ENCODE results near the gene ATP13A3.

The ATP13A3 gene

DNA sequence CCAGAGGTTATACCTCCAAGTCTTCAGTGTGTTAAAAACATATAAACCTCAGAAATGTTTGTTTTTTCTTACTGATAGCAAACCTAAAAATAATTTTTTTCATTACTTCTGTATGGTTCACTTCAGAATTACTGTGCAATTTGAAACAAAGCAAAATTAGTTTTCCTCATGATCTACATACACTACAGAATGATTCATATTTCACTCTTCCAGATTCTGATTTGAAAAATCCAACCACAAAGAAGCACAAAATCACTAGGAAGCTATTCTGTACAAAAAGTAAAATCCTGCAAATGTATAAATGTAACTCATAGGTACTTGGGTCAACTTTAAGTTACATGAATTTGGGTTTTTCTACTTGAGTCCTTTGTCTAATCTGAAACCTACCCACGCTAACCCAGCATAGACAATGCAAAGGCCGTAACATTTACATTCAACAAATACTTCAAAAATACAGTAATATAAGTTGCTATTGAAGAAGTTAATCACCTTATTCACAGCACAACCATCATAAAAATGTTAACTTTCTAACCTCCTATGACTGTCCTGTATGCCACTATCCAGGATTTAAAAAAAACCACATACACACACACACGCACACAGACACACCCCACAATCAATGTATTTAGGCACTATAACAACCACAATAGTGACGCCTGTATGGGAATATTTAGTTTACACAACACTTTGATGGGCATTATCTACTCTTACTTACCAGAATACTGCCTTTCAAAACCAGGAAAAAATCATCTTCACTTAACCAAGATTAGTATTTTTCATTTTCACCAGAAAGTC, 11.5 kb downstream of the ATP13A3 start:
- no peak for DNase-seq (ENCODE audit: low read depth)

DNA sequence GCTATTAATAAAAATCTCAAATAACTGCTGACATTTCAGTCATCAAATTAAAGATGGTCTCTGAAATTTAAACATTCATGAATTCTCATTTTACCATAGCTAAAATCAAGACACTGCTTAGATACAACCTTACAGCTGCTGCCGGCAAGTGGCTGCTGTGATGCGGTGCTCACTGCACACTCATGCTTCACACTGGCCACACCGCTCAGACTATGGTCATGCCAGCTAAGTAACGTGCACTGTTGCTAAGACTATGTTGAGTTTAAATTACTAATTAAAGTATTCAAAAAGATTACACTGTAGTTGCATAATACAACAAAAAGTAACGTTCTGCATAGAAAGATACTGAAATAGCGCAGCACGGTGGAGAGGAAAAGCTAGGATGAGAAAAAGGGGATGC, 12.1 kb downstream of the ATP13A3 start:
- DNase-seq (ENCODE audit: low read depth): no peak

DNA sequence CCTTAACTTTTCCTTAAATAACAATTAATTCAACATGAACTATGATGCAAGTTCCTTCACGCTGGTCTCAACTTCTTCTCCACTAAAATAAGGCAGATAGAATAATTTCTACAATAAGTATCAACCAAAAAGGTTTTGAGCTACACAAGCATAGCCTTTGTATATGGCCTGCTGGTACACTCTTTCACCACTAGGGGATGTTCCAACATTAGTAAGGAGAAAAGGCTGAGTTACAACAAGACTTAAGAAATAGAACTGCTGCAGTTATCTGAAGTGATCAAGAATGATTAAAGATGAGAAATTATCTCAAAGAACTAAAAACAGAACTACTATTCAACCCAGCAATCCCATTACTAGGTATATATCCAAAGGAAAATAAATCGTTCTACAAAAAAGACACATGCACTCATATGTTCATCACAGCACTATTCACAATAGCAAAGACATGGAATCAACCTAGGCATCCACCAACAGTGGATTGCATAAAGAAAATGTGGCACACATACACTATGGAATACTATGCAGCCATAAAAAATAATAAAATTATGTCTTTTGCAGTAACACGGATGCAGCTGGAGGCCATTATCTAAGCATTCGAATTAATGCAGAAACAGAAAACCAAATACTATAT, 14.4 kb downstream of the ATP13A3 start:
- no peak for DNase-seq (ENCODE audit: low read depth)

DNA sequence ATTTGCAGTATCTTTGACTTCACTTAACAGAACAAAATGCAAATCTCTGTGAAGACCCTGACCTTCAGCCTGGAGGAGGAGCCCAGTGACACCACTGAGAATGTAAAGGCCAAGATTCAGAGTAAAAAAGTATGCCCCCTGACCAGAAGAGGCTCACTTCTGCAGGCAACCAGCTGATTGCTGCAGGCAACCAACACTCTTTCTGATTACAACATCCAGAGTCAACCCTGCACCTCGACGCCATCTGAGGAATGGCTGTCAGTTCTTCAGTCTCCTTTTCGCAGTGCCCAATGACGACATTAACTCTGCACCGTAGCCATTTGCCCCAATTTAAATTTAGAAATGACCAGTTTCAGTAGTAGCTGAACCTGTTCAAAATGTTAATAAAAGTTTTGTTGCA, 14.9 kb downstream of the ATP13A3 start:
- no peak for DNase-seq (ENCODE audit: low read depth)

DNA sequence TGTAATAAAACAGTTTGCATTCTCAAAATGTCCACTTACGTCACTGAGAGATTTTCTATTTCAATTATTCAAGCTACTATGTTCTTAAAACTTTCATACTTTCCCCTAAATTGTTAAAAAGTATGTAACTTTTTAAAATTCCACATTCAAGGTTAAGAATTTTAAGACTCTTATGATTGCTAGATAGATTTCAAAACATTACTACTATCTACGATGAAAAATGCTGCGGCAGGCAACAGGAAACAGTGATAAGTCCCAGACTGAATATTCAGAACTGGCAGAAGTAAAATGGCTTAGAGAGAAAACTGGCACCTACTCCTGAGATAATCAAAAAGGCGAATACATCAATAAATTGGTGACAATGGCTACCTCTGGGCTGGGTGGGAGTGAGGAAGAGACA, 16.2 kb downstream of the ATP13A3 start:
- DNase-seq (ENCODE audit: low read depth): no peak

DNA sequence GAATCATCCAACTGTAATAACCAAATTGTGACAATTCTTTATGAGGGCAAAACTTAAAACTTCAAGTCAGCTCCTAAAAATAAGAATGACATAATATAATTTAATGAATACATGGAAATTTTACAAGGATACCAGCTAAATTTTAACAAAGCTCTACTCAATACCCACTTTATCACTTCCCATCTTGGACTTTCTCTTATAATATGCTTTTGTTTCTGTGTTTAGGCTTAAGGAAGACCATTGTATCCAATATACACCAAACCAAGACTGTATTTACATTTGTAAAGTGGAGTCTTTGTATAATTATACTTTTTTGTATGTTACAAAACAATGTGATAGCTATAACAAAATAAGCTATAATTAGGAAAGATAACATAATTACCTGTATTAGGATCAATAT, 16.8 kb downstream of the ATP13A3 start:
- no peak for DNase-seq (ENCODE audit: low read depth)

DNA sequence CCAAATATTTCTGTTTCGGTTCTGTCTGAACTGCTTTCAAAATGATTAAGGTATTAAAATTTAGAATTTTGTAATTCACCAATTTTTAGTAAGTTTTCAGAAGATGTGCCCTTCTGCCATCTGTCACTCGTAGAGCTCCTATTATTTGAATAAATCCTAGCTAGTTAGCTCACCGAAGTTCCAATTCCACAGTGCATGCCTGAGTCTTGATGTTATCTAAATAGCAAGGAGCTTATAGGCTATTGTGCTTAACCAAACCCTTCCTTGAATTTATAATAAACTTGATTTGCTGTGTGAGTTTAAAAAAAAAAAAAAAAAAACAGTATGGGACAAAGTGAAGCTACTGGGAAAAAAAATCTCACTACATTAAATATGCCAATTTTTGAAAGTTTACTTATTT, 18.7 kb downstream of the ATP13A3 start:
- DNase-seq (ENCODE audit: low read depth): no peak

DNA sequence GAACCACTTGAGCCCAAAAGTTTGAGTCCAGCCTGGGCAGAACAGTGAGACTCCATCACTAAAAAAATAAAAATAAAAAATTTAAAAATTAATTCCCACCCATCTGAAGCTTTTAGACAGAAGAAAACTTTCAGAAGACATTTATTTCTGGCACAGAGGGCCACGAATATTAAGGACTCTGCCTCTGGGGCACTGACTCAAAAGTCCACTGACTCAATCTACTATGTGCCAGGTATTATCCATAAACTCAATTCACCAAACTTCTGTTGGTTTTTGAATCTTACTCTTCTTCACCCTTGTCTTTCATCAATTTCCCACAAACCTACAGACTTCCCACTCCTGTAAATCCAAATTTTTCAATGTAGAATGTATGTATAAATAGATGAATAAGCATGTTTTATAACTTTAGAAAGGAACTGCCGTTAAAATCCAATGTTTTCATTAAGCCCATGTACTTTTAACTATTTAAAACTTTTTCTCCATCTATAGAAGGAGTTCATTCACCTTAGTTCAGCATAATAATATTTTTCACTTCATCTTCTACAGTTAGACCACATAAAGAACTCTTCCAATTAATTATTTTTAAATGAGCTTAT, 19.9 kb downstream of the ATP13A3 start:
- no peak for DNase-seq (ENCODE audit: low read depth)

DNA sequence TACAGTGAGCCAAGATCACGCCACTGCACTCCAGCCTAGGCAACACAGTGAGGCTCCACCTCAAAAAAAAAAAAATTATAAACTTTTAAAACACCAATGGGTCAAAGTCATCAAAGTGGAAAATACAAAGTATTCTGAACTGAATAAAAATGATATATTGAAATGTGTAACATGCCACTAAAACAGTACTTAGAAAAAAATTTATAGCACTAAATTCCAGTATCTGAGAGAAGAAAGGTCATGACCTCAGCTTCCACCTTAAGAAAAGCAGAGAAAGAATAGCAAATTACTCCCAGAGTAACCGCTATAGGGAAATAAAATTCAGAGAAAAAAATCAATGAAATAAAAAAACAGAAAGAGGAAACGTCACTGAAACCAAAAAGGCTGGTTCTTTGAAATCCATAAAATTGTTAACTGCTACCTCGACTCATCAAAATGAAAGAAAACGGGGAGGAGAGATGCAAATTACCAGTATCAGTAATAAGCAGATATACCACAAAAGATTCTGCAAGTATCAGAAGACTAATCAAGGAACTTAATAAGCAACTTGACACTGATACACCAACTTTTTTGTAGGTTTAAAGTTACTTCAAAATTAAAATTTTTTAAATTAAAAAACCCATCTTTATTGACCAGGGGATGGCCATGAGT, 20.8 kb downstream of the ATP13A3 start:
- no peak for DNase-seq (ENCODE audit: low read depth)

DNA sequence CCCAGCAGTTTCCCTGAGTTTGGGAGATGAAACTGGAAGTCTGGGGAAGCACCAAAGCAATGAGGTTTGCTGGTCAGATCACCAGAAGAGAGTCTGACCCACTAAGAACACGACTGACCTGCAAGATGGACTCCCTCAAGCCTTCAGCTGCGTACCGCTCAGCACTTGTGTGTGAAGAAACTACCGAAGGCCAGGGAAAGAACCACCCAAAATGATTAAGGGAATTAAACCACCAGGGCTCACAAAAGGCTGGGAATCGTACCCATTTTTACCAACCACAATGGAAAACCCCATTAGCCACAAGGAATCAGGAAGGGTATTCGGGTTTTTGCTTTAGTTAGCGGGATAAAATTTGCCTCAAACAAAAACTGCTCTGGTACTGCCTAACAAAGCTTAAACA, 21.6 kb downstream of the ATP13A3 start:
- DNase-seq (ENCODE audit: low read depth): no peak

DNA sequence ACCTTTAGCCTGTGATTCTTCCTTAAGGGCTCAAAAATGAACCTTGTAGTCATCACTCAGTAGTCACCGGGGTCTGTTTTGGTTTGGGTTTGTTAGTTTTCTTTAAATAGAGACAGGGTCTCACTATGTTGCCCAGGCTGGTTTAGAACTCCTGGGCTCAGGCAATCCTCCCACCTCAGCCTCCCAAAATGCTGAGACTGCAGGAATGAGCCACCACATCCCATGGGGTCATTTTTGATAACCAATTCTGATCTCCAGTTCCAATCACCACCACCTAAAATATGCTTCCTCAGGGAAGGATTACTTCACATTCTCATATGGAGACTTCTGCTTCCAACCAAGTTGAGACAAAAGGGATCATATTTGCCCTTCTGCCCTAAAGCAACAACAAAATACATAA, 22.1 kb downstream of the ATP13A3 start:
- DNase-seq (ENCODE audit: low read depth): no peak

DNA sequence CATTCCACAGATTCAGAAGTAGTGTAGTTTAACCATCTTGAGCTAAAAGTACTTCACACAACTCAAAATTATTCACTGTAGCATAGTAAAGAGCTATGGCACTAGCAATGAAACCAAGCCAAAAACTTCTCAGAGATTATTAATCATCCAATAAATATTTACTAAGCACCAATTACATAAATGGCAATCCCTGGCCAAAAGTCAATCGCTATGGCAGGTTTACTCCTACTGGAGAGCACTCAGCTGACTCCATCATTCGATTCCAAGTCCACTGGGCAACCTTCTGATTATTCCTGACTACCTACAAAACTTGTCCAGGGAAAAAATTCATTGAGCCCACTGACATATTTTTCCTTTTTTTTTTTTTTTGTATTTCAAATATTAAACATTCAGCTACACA, 23.9 kb downstream of the ATP13A3 start:
- DNase-seq (ENCODE audit: low read depth): no peak

DNA sequence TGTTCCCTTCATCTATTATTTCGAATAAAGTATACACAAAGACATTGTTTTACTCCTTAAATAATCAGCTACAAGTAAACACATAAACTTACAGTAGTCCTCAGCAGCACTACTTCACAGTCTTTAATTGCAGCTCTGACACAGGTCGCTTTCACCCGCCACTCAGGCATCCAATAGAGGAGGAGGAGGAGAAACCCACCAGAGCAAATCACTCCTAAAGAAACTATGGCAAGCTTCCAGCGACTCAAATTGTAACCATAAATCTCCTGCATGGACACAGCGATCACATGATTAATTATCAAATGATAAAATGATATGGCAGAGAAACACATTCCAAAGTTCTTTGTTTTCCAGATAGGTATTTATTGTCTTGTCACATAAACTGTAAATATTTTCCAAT, 26.2 kb downstream of the ATP13A3 start:
- DNase-seq (ENCODE audit: low read depth): no peak

DNA sequence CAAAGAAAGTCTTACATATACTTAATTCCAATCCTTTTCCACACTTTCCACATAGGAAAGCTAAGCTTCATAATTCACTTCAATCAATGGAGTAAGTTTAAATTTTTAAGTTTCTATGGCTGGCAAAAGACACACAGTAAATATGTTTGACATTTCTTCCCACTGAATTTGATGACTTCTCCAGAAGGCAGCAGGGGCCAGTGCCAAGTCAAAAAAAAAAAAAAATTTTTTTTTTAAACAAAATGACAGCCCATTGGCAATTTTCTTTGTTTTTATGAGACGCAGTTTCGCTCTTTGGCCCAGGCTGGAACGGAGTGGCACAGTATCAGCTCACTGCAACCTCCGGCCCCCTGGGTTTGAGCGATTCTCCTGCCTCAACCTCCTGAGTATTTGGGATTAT, 28.7 kb downstream of the ATP13A3 start:
- DNase-seq (ENCODE audit: low read depth): no peak

DNA sequence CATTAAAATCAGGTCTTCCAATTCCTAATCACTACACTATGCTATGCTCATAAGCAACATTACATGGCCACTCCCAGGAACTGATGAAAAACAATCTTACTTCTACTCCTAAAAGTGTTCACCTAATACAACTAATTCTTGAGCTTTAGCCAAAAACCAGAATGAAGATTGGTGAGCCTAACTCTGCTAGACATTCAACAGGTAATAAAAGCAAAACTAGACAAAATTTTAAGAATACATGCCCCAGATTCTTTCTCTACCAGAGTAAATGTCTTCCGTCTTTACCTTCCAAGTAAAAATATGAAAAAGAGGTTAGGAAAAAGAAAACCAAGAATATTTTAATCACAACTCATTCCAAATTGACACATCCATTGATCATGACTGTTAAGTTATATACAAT, 31.3 kb downstream of the ATP13A3 start:
- no peak for DNase-seq (ENCODE audit: low read depth)

DNA sequence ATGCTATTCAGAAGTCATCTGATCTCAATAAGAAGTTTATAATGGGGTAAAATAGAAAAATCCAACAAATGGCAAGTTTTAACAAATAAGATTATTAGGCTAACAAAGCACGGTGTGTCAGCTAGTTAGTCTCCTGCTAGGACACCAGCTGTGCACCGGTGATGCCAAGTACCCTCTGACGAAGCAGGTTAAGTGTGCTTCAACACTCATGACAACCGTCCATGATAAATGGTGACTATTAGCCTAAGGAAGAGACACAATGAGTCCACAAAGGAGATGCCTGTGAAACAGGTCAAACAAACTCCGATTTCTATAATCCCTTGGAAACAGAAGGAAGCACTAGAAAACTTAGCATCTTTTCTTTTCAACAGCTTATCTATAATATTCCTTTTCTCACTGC, 36.5 kb downstream of the ATP13A3 start:
- DNase-seq (ENCODE audit: low read depth): no peak

DNA sequence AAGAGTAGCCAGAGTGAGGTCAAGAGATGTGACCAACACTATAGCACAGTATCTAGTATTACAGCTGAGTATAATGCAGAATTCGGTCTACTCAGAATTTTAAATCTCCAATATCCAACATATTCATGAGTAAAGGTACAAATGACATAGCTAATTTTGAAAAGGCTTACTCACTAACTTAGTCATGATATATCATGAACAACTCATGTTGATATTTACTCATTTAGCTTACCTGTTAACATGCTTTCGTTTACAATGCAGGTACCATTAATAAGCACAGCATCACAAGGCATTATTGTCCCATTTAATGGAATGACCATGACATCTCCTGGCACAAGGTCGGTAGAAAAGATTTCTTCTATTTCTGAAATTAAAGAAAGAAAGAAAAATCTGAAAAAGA, 36.9 kb downstream of the ATP13A3 start:
- DNase-seq (ENCODE audit: low read depth): no peak

DNA sequence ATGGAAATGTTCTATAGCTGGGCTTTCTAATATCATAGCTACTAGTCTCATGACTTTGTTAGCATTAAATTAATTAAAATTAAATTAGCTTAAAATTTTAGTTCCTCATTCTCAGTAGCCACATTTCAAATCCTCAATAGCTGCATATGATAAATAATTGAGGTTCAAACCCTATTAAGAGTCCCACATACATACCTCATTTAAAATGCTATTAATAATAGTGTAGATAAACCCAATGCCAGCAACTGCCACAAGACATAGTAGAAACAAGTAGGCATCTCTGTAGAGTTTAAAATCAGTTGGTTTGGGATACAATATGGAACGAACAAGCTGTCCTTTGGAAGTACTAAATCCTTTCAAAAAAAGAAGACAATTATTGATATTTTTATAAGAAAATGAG, 39.1 kb downstream of the ATP13A3 start:
- DNase-seq (ENCODE audit: low read depth): no peak

DNA sequence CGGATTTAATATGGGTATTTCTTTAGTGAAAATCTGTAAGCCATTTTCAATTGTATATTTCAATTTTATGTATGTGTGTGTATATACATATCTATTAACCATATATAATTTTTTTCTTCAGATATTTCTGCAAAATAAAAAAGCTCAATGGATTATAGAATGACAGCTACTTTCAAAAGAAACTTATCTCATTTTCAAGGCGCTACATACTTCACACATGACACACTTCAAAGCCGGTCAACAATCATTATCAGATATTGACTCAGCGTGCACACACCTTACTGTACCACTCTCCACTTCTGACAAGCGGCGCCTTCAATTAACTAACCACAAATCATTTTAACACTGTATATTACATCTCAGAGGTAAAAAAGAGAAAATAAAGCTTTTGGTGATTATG, 39.6 kb downstream of the ATP13A3 start:
- no peak for DNase-seq (ENCODE audit: low read depth)

DNA sequence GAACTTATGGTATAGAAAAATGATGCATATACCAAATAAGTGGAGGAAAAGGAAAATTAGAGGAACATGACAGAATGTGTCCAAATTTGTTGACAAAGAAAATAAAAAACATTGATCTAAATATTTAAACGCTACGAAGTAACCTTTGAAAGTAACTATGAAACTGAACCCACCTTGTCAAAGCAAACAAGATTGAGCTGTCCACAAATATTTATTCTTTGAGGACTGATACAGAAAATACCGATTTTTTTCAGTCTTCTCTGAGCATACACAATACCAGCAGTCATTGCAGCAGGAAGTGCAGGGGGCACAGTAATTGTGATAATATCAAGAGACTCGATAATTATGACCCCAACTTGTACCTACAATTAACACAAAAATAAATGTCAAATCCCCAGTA, 40.0 kb downstream of the ATP13A3 start:
- DNase-seq (ENCODE audit: low read depth): no peak

DNA sequence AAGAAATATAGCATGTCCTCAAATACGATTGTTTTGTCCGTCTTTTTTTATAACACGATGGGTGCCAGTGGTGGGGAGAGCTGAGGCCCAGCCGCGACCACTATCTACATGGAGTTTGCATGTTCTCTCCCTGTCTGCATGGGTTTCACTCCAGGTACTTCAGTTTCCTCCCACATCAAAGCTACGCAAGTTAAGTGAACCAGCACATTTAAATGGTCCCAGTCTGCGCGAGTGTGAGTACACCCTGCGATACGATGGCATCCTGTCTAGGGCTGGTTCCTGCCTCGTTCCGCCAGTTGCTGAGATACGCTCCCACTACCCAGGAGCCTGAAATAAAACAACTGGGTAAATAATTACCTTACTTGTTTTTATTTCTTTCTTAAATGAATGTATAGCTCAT, 40.6 kb downstream of the ATP13A3 start:
- no peak for DNase-seq (ENCODE audit: low read depth)

DNA sequence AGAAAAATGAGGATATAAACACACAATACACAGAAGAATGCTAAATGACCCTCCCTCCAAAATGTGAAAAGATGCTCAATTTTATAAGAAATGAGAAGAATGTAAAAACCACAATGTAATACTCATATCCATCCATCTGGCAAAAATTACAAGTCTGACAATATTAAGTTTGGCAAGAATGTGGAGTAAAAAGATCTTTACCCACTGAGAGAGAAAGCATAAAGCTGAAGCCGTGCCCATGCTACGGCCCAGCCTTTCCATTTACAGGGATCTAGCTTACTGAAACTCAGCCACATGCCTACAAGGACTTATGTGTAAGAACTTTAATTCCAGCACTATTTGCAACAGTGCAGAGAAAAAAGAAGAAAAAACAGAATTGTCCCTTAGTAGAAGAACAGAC, 42.9 kb downstream of the ATP13A3 start:
- DNase-seq (ENCODE audit: low read depth): no peak

DNA sequence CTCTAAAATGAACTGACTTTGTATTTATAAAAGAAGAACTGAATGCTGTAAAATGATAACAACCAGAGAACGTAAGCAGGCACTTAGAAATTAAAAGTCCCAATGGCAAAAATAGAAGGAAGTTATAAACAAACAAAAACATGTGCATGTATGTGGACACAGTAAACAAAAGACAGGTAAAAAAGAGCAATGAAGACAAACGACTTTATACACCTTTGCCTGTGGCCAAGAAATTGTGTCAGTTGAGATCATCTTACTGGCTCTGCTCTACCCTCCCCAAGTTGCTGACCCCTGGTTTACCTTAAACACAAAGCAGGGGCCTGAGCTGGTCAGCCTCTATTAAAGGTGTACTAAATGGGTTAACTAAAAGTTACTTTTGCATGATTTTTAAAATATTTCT, 46.0 kb downstream of the ATP13A3 start:
- no peak for DNase-seq (ENCODE audit: low read depth)
